Neural progenitor cell (in vitro differentiated cells): ENCODE results near the gene TTLL9. TPM values are rescaled to one million over a fixed set of nuclear protein-coding genes. Genes with fewer than 3 reads are reported as not detected.

Source experiments
- DNase-seq: peaks from one replicate; pipeline ENCODE4 v3.0.0-alpha.2; 2016; ENCODE audit warnings: low spot score
- H2AFZ ChIP-seq: fragments of 200-600 bp; sonication (generic); replicated peaks from 2 replicates; pipeline ENCODE4 v1.6.1; 2016; ENCODE audit warnings: antibody characterized with exemption
- H3F3A ChIP-seq: fragments of 200-600 bp; sonication (generic); 2 replicates; pipeline ENCODE4 v1.6.1; 2016; ENCODE audit warnings: antibody characterized with exemption, low read depth
- H3K27ac ChIP-seq: fragments of 200-600 bp; sonication (generic); 2 replicates; pipeline ENCODE4 v1.5.1; 2016; ENCODE audit warnings: mild to moderate bottlenecking
- H3K27me3 ChIP-seq: fragments of 200-600 bp; sonication (generic); 2 replicates; pipeline ENCODE4 v1.6.1; 2016; ENCODE audit warnings: mild to moderate bottlenecking, moderate library complexity
- H3K36me3 ChIP-seq: fragments of 200-600 bp; sonication (generic); 2 replicates; pipeline ENCODE4 v1.5.1; 2016
- H3K4me1 ChIP-seq: fragments of 200-600 bp; sonication (generic); 2 replicates; pipeline ENCODE4 v1.6.1; 2016; ENCODE audit warnings: mixed run types
- H3K4me2 ChIP-seq: fragments of 200-600 bp; sonication (generic); 2 replicates; pipeline ENCODE4 v1.6.1; 2016
- H3K4me3 ChIP-seq: fragments of 200-600 bp; sonication (generic); 2 replicates; pipeline ENCODE4 v1.5.1; 2016
- H3K79me2 ChIP-seq: fragments of 200-600 bp; sonication (generic); 2 replicates; pipeline ENCODE4 v1.6.1; 2016; ENCODE audit warnings: low read depth
- H3K9ac ChIP-seq: fragments of 200-600 bp; sonication (generic); 2 replicates; pipeline ENCODE4 v1.6.1; 2016
- H3K9me3 ChIP-seq: fragments of 200-600 bp; sonication (generic); 2 replicates; pipeline ENCODE4 v1.5.1; 2016; ENCODE audit warnings: low read depth
- H4K20me1 ChIP-seq: fragments of 200-600 bp; sonication (generic); 2 replicates; pipeline ENCODE4 v1.6.1; 2016; ENCODE audit warnings: low read depth
- H3K27ac Mint-ChIP-seq: 3 replicates; pipeline ENCODE4 v1.8.0; 2021; ENCODE audit warnings: mixed read lengths
- H3K27me3 Mint-ChIP-seq: 2 replicates; pipeline ENCODE4 v1.8.0; 2022; ENCODE audit warnings: low read depth, mild to moderate bottlenecking, inconsistent platforms, moderate library complexity, mixed read lengths; ENCODE audit not compliant: insufficient read depth
- H3K36me3 Mint-ChIP-seq: 3 replicates; pipeline ENCODE4 v1.8.0; 2021; ENCODE audit warnings: mixed read lengths
- H3K4me1 Mint-ChIP-seq: 3 replicates; pipeline ENCODE4 v1.8.0; 2021; ENCODE audit warnings: mixed read lengths
- H3K4me3 Mint-ChIP-seq: 3 replicates; pipeline ENCODE4 v1.8.0; 2021; ENCODE audit warnings: mild to moderate bottlenecking, moderate library complexity, mixed read lengths
- H3K9me3 Mint-ChIP-seq: 3 replicates; pipeline ENCODE4 v1.8.0; 2020; ENCODE audit warnings: mixed read lengths
- CTCF ChIP-seq: fragments of 200-600 bp; sonication (generic); IDR thresholded peaks from 2 replicates; pipeline ENCODE4 v1.5.1; 2017; ENCODE audit warnings: antibody characterized with exemption, mild to moderate bottlenecking
- EZH2 ChIP-seq: fragments of 200-600 bp; sonication (generic); IDR thresholded peaks from 2 replicates; pipeline ENCODE4 v1.6.1; 2017; ENCODE audit warnings: antibody characterized with exemption, mild to moderate bottlenecking, moderate library complexity
- EZH2phosphoT487 ChIP-seq: fragments of 200-600 bp; sonication (generic); IDR thresholded peaks from 2 replicates; pipeline ENCODE4 v1.6.1; 2017; ENCODE audit warnings: antibody characterized with exemption
- total RNA-seq: library from RNA; depleted of rRNA; stranded (reverse); fragments of >200 nt; gene quantifications from 2 replicates; pipeline ENCODE4 v1.2.3, GENCODE V29; 2015; ENCODE audit warnings: low replicate concordance

Gene TTLL9
- total RNA-seq, 1 donor from 2014 or later, result not detected

GRCh38 chr20:31829731-31830130 is 40.7 kb upstream of the TTLL9 start:
- Mint-ChIP-seq H3K36me3 (no peaks in the 10 kb centered on the region), H3K9me3 (no peaks in the 10 kb centered on the region), H3K27me3 (peaks cover 5% of the 10 kb centered on the region), H3K4me3 (no peak overlapping the region), H3K27ac (no peak overlapping the region), H3K4me1 (peaks cover 11% of the 10 kb centered on the region)
- peaks cover 6% of the 10 kb centered on the region for H3K4me1 ChIP-seq
- no peaks in the 10 kb centered on the region for H4K20me1 ChIP-seq
- H3K9me3 ChIP-seq, result no peaks in the 10 kb centered on the region
- no peak overlapping the region for H2AFZ ChIP-seq
- H3K9ac ChIP-seq, result no peak overlapping the region
- no peak overlapping the region for H3K4me3 ChIP-seq
- no peak for DNase-seq
- H3K27ac ChIP-seq, result no peak overlapping the region
- TF ChIP-seq EZH2phosphoT487 (no peak), CTCF (no peak), EZH2 (no peak)
- H3K36me3 ChIP-seq, result no peaks in the 10 kb centered on the region
- H3F3A ChIP-seq, result no peaks in the 10 kb centered on the region
- H3K4me2 ChIP-seq, result no peak overlapping the region
- H3K79me2 ChIP-seq, result no peaks in the 10 kb centered on the region
- H3K27me3 ChIP-seq, result no peaks in the 10 kb centered on the region

GRCh38 chr20:31830406-31830981 is 39.9 kb upstream of the TTLL9 start:
- Histone ChIP-seq H3K27ac (no peak overlapping the region), H4K20me1 (no peaks in the 10 kb centered on the region), H3K4me1 (peaks cover 6% of the 10 kb centered on the region), H3K4me3 (no peak overlapping the region), H2AFZ (no peak overlapping the region), H3F3A (no peaks in the 10 kb centered on the region), H3K27me3 (no peaks in the 10 kb centered on the region), H3K36me3 (no peaks in the 10 kb centered on the region), H3K9ac (no peak overlapping the region), H3K79me2 (no peaks in the 10 kb centered on the region), H3K9me3 (no peaks in the 10 kb centered on the region), H3K4me2 (no peak overlapping the region)
- no peak for TF ChIP-seq CTCF
- TF ChIP-seq EZH2, result no peak
- no peak for TF ChIP-seq EZH2phosphoT487
- no peak overlapping the region for H3K4me3 Mint-ChIP-seq
- H3K27ac Mint-ChIP-seq, result no peak overlapping the region
- no peak for DNase-seq
- no peaks in the 10 kb centered on the region for H3K36me3 Mint-ChIP-seq
- H3K9me3 Mint-ChIP-seq, result no peaks in the 10 kb centered on the region
- H3K4me1 Mint-ChIP-seq, result peaks cover 18% of the 10 kb centered on the region
- peaks cover 5% of the 10 kb centered on the region for H3K27me3 Mint-ChIP-seq

GRCh38 chr20:31831211-31831610 is 39.2 kb upstream of the TTLL9 start:
- Histone ChIP-seq H3K9ac (no peak overlapping the region), H3K27me3 (no peaks in the 10 kb centered on the region), H3K79me2 (no peaks in the 10 kb centered on the region), H3K36me3 (no peaks in the 10 kb centered on the region), H3K4me1 (peaks cover 6% of the 10 kb centered on the region), H3K4me2 (no peak overlapping the region), H3F3A (no peaks in the 10 kb centered on the region), H3K27ac (no peak overlapping the region), H4K20me1 (no peaks in the 10 kb centered on the region), H3K9me3 (no peaks in the 10 kb centered on the region), H2AFZ (no peak overlapping the region), H3K4me3 (no peak overlapping the region)
- TF ChIP-seq EZH2 (no peak), EZH2phosphoT487 (no peak)
- H3K4me3 Mint-ChIP-seq, result no peak overlapping the region
- H3K36me3 Mint-ChIP-seq, result no peaks in the 10 kb centered on the region
- no peaks in the 10 kb centered on the region for H3K9me3 Mint-ChIP-seq
- DNase-seq, result no peak
- H3K27me3 Mint-ChIP-seq, result peaks cover 5% of the 10 kb centered on the region
- H3K4me1 Mint-ChIP-seq, result peaks cover 22% of the 10 kb centered on the region
- H3K27ac Mint-ChIP-seq, result no peak overlapping the region

- Mint-ChIP-seq H3K4me3 (no peak overlapping the region), H3K27me3 (peaks cover 5% of the 10 kb centered on the region), H3K27ac (no peak overlapping the region), H3K36me3 (no peaks in the 10 kb centered on the region), H3K4me1 (peaks cover 25% of the 10 kb centered on the region), H3K9me3 (no peaks in the 10 kb centered on the region)
- no peaks in the 10 kb centered on the region for H3K36me3 ChIP-seq
- H3K27ac ChIP-seq, result no peak overlapping the region
- no peak overlapping the region for H3K4me3 ChIP-seq
- H3K4me2 ChIP-seq, result no peak overlapping the region
- no peak overlapping the region for H2AFZ ChIP-seq
- H4K20me1 ChIP-seq, result no peaks in the 10 kb centered on the region
- H3K4me1 ChIP-seq, result peaks cover 9% of the 10 kb centered on the region
- no peaks in the 10 kb centered on the region for H3K27me3 ChIP-seq
- DNase-seq, result no peak
- no peaks in the 10 kb centered on the region for H3K9me3 ChIP-seq
- H3K79me2 ChIP-seq, result no peaks in the 10 kb centered on the region
- TF ChIP-seq CTCF (no peak), EZH2 (no peak), EZH2phosphoT487 (no peak)
- H3K9ac ChIP-seq, result no peak overlapping the region
- H3F3A ChIP-seq, result peaks cover 1% of the 10 kb centered on the region
Observed at GRCh38 chr20:31831771-31832306, 38.6 kb upstream of the TTLL9 start.
